ENCODE measurements around the gene ELMO1. TPM values are rescaled to one million over a fixed set of nuclear protein-coding genes. Genes with fewer than 3 reads are reported as not detected.

Gene ELMO1
- total and polyA plus RNA-seq, 9 donors: 8.9 to 48.9 (median 28.0) TPM

DNA sequence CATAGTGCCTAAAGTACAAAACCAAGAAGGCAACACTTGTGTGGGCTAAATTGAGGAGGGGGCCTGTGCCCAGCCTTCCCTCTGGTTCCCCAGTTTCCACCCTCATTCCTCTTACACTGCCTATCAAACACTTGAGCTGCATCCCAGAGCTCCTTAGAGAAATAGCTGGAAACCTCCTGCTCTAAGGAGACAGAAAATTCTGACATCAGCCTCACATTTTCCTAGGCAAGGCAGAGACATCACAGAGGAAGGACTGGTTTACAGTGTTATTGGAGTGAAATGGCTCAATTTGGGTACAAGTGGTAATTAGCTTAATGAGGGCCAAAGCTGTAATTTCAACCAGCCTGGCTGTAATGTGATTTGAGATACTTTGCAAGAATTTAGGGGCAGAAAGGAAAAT lies 532.0 kb downstream of the ELMO1 start:
- no peak for DNase-seq
- Histone ChIP-seq H3K36me3 (no peaks in the 10 kb centered on the region), H3K4me3 (no peak overlapping the region), H3K27ac (no peak overlapping the region), H3K9me3 (no peaks in the 10 kb centered on the region), H3K27me3 (no peaks in the 10 kb centered on the region), H3K4me1 (ENCODE audit: insufficient read depth) (no peaks in the 10 kb centered on the region)
- TF ChIP-seq CTCF (IDR thresholded peaks at IDR 0.05) (no peak), EP300 (IDR thresholded peaks at IDR 0.05) (no peak), POLR2A (IDR thresholded peaks at IDR 0.05) (no peak)
- intact Hi-C loops (cut with DNase I): no loop called here

- no peak overlapping the region for H3K4me3 ChIP-seq
- H3K4me1 ChIP-seq (ENCODE audit: insufficient read depth): no peaks in the 10 kb centered on the region
- no peak for TF ChIP-seq EP300 (IDR thresholded peaks at IDR 0.05)
- TF ChIP-seq POLR2A (IDR thresholded peaks at IDR 0.05): no peak
- no peak for TF ChIP-seq CTCF (IDR thresholded peaks at IDR 0.05)
- H3K36me3 ChIP-seq: no peaks in the 10 kb centered on the region
- no peaks in the 10 kb centered on the region for H3K9me3 ChIP-seq
- intact Hi-C loops (cut with DNase I): no loop called here
- DNase-seq: no peak
- no peak overlapping the region for H3K27ac ChIP-seq
- H3K27me3 ChIP-seq: no peaks in the 10 kb centered on the region
- 78 to 88% (median 85%) methylated on average over 3 of the region's 3 CpGs for WGBS, 3 donors
Observed at GRCh38 chr7:36916116-36916515, 532.5 kb downstream of the ELMO1 start.

DNA sequence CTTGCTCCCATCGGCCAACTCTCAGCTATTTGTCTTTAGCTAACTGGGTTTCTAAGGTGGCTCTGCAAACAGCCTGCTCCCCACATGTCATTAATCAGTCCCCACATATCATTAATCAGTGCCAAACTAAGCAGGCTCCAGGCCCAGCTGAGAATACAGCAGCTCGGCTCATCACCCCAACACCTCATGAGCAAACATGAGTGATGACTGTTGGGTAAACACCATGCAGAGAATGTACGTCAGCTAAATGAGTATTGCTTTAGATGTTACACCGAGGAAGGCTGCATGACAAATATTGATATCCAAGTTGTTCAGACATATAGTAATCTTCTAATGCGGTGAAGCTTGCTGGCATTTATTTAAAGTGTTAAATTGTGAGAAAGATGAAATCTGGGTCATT lies 536.9 kb downstream of the ELMO1 start:
- intact Hi-C loops (cut with DNase I): no loop called here
- no peak for DNase-seq
- Histone ChIP-seq H3K9me3 (no peaks in the 10 kb centered on the region), H3K27ac (no peak overlapping the region), H3K27me3 (no peaks in the 10 kb centered on the region), H3K4me3 (no peak overlapping the region), H3K36me3 (no peaks in the 10 kb centered on the region), H3K4me1 (ENCODE audit: insufficient read depth) (no peaks in the 10 kb centered on the region)
- TF ChIP-seq CTCF (IDR thresholded peaks at IDR 0.05) (no peak), POLR2A (IDR thresholded peaks at IDR 0.05) (no peak), EP300 (IDR thresholded peaks at IDR 0.05) (no peak)
- WGBS, 3 donors: 94 to 97% (median 97%) methylated on average over 5 of the region's 5 CpGs

DNA sequence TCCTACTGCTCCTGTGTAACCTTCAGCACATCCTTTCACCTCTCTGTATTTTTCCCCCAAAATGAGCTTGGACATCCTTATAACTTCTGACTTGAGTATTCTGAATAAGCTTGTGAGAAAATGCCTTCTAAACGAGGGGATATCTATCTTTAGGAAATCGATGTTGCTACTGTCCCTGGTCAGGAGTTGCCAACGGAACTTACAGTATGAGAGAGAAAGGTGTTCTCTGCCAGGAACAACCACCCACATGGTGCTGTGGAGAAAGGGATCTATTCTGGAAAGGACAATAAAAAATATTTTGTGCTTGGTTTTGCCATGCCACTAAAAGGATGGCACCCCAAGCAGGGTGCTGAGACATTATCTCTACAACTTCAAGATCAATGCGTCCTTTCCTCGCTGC lies 537.8 kb downstream of the ELMO1 start:
- Histone ChIP-seq H3K27me3 (no peaks in the 10 kb centered on the region), H3K9me3 (no peaks in the 10 kb centered on the region)

GRCh38 chr7:36910401-36910800 lies 538.3 kb downstream of the ELMO1 start:
- DNase-seq: no peak
- no peak for TF ChIP-seq EP300 (IDR thresholded peaks at IDR 0.05)
- TF ChIP-seq CTCF (IDR thresholded peaks at IDR 0.05): no peak
- no peak for TF ChIP-seq POLR2A (IDR thresholded peaks at IDR 0.05)
- Histone ChIP-seq H3K36me3 (no peaks in the 10 kb centered on the region), H3K27ac (no peak overlapping the region), H3K9me3 (no peaks in the 10 kb centered on the region), H3K4me1 (ENCODE audit: insufficient read depth) (no peaks in the 10 kb centered on the region), H3K27me3 (no peaks in the 10 kb centered on the region), H3K4me3 (no peak overlapping the region)
- intact Hi-C loops (cut with DNase I): no loop called here
- 23 to 46% (median 37%) methylated on average over 3 of the region's 3 CpGs for WGBS, 3 donors

More for the DNA sequence above, 537.8 kb downstream of the ELMO1 start:
- DNase-seq: no peak
- TF ChIP-seq EP300 (IDR thresholded peaks at IDR 0.05) (no peak), POLR2A (IDR thresholded peaks at IDR 0.05) (no peak)
- 76 to 92% (median 84%) methylated on average over 5 of the region's 5 CpGs for WGBS, 3 donors
- Histone ChIP-seq H3K4me1 (ENCODE audit: insufficient read depth) (no peaks in the 10 kb centered on the region), H3K4me3 (no peak overlapping the region), H3K27ac (no peak overlapping the region), H3K36me3 (no peaks in the 10 kb centered on the region)
- intact Hi-C loops (cut with DNase I): no loop called here

Measured in ovary (tissue), 9 donors.